HG02840 (cell line): ENCODE data around the gene RADIL.

Experiments used
- ATAC-seq: cut with Tn5 transposase; IDR thresholded peaks from one replicate; pipeline ENCODE4 v1.9.1; 2021; ENCODE audit warnings: mild to moderate bottlenecking, moderate library complexity, moderate number of reproducible peaks; ENCODE audit not compliant: unreplicated experiment, low FRiP score

Gene RADIL

DNA sequence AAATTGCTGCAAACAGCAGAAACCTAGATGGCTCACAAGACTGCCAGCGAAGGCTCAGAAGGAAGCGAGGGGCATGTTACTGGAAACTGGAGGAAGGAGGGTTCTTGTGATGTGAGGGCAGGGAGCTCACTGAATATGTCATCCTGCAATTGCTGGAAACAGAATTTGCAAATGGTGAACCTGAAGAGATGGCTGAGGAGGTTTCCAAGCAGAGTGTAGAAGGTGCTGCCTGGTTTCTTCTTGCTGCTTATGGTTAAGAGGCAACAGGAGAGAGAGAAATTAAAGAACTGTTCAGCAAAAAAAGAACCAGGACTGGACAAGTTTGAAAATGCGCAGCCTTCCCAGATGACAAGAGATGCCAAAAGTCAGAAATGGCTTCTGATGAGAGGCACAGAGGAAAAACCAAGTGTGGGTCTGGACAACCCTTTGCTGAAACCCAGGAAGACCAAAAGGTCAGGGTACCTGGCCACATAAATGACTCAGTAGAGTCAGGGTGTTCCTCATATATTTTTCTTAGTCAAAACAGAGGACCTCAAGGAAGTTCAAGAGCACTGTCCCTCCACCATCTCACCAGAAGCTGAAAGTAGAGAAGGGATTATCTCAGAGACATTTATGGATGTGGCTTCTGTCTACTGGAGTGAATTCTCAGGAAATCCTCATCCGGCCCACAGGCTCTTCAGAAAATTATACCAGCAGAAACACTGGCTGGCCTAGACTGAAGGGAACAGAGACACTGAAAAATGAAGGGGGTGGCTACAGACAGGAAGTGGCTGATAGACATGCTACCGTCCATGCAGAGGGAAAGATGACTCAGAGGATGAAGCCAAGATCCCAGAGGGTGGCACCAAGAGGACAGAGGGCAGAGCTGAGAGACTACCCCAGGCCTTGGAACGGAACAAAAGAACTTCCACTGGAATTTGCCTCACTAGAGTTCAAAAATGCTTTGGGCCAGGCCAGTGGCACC, 31.8 kb downstream of the RADIL start:
- no peak for ATAC-seq

DNA sequence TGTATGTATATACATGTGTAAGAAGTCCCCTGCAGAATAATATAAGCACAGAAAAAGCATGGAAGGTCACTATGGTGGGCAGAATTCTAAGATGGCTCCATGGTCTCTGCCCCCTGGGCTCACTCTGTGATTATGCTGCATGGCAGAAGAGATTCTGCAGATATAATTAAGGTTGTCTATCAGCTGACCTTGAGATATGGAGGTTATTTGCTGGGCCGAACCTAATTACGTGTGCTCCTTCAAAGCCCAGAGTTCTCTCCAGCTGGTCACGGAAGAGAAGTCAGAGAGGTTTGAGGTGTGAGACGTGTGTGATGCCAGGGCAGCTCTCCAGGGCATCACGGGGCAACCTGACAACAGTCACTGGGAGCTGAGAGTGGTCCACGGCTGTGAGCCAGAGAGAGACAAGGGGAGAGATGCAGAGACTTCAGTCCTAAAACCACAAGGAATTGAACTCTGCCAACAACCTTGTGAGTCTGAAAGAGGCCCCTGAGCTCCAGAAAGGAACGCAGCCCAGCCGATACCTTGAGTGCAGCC, 33.2 kb downstream of the RADIL start:
- ATAC-seq = no peak

- no peak for ATAC-seq
Measured at GRCh38 chr7:4849390-4849789, 34.1 kb downstream of the RADIL start.

- ATAC-seq = no peak
Measured at GRCh38 chr7:4845740-4846142, 37.8 kb downstream of the RADIL start.

GRCh38 chr7:4842319-4843064, 41.0 kb downstream of the RADIL start:
- ATAC-seq = no peak

GRCh38 chr7:4841836-4842235, 41.7 kb downstream of the RADIL start:
- ATAC-seq = no peak

GRCh38 chr7:4841007-4841784, 42.3 kb downstream of the RADIL start:
- no peak for ATAC-seq

GRCh38 chr7:4840079-4840501, 43.4 kb downstream of the RADIL start:
- no peak for ATAC-seq

- no peak for ATAC-seq
Measured at GRCh38 chr7:4838626-4839334, 44.7 kb downstream of the RADIL start.

DNA sequence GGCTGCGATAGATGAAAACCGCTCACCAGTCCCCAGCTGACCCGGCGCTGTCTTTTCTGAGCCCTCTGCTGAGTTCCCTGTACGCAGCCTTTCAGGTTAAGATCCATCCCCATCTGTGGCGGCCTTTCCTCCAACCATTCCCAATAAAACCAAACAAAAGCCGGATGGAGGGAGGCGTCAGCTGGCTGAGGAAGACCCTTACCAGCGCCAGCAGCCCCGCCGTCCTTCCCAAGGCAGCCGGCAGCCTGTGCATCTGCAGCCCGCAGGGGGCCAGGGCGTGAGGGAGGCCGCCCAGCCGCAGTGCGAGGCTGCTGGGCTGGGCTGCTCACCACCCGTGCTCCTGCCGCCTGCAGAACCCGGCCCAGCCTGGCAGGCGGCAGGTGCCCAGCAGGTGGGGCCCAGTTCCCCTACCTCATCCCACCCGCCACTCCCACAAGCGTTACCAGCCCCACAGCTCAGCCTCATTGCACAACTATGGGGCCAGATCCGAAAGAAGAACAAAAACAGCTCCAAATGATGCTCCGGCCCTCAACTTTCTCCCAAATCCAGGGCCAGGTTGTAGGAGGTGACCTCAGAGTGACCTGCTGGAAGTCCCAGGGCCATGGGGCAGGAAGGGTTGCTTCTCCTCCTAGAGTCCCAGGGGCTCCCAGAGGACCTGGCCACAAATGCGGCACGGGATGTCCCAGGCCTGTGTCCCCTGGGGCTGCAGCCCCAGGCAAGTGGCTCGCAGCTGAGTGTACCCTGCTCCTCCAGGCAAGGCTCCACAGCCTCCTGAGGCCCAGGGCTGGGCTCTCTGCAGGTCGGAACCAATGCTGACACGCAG, 45.5 kb downstream of the RADIL start:
- ATAC-seq = no peak

DNA sequence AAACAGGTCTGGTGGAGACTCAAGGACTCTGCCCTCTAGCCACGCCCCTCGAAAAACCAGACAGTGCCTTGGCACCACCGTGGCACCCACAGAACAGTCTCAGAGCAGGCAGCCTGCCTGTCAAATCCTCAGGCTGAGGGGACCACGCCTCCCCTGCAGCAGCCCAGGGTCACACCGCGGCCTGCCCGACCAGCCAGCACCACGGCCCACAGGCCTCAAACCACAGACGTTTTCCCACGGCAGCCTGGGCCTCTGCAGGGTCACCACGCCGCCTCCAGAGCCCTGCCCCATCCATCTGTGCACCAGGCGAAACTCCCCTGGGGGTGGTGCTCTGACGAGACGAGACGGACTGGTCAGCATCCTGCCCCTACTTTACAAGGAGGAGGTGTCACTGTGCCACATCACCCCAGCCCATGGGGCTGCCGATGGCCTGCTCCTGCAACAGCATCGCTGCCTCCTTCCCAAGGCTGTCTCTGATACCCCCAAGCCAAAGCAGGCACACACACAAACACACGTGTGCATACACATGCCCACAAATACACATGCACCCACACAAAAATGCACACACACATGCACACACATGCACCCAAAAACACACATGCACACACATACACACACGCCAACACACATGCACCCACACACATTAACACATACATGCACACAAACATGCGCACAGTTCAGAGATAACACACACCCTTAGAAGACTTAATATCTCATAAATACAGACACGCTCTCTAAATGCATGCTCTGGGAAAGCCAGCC, 46.3 kb downstream of the RADIL start:
- no peak for ATAC-seq

DNA sequence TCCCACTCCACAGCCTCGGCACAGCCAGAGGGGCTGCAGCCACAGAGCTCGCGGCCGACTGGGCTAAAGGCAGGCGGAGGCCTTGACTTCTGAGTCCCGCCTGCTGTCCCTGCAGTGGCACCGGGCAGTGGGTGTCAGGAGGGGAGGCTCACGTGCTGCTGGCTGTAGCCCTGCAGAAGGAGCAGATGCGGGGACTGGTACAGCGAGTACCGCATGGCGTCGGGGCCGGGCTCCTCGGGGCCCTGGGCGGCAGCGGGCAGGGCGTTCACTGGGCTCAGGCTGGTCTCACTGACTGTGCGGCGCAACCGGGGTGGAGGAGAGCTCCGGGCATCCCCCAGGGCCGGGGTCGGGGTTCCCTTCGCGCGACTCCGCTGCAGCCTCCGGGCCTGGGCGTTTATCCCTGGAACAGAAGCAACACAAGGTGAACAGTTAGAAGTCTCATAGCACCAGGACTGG, 47.3 kb downstream of the RADIL start:
- ATAC-seq = no peak

DNA sequence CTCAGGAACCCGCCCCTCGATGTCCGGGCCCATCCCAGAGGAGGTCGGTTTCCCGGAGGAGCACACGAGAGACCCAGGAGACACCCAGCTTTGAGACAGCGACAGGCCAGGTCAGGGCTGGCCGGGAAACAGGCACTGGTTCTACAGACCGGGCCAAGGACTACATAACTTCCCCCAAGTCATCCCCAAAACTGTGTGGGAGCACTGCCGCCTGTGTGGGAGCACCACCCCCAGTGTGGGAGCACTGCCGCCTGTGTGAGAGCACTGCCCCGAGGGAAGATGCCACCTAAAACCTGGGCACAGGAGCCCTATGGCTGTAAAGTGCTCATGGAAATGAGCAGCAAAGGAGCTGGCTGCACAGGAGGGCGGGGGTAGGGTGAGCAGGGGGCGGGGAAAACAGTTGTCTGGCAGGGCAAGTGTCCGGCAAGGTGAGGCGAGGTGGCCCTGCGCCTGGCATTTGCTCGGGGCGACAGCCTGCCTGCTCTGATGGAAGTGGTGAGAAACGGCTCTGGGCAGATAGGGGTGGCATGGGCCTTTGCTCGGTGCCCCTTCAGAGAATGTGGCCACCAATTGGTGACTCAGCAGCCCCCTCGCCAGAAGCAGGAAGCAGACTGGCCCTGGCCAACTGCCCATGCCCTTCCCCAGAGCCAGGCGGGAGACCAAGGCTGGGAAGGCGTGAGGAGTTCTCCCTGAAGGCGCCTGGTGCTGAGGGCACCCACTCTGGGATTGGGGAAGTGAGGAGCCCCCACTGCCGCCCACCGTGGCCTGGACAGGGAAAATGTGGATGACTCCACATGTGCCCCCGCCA, 47.9 kb downstream of the RADIL start:
- ATAC-seq = no peak

DNA sequence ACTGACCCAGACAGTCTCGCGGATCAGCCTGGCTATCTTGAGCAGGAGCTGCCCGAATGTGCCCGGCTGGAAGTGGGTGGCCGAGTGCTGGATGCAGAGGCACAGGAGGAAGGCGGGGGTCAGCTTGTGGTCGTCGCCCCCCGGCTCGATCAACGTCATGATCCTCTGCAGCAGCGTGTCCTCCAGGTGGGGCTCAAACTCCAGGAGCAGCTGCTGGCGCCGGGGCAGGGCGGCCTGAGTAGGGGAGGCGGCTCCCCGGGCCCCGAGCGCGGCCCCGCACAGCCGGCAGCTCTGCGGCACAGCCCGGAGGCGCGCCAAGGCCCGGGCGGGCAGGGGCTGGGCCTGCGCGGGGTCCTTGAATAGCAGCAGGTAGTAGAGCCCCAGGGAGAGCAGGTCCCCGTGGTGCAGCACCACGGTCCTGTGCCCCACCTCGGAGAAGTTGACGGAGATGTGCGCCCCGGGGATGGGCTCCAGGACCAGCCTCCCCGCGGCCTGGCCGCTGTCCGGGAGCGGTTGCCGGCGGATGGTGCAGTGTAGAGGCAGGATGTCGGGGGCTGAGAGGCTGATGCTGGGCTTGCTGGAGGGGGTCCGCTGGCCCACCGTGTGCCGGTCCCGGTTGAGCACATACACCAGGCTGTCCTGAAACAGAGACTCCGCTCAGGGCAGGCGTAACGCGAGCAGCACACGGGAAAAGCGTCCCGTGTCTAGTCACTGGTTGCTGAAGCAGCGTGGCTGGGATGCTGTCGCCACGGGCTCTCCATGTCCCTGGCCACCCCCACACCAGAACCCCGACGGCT, 48.7 kb downstream of the RADIL start:
- no peak for ATAC-seq

GRCh38 chr7:4833691-4834600, 49.6 kb downstream of the RADIL start:
- no peak for ATAC-seq

GRCh38 chr7:4833176-4833575, 50.3 kb downstream of the RADIL start:
- ATAC-seq = no peak
